ENCODE results near the gene RRP12.
"Not testable (repeated sequence)": the region's sequence is repeated elsewhere in the genome, so short reads cannot be mapped to it uniquely, and the experiment has no call there.

The RRP12 gene

DNA sequence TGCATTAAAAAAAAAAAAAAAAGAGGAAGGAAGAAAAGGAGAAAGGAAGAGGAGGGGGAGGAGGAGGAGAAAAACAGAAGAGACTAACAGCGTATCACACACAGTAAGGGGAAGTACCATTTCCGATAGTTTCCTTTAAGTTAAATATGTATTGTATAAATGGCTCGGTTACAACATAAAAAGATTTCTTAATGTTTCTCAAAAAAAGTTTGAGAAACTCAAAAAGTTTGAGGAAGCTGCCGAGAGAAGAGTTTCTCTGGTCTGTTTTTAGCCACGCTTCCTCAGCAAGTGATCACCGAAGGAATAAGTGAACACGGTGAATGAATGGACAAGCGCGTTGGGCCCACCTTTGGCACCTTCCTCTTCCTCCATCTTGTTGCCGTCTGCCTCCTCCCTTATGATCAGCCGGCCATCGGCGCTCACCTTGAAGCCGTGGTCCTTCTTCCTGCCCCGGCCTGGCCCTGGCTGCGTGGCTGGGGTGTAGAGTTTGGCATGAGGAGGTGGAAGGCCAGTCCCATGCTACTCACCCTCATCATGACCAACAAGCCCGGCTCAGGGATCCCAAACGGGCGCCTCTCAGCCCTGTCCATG is 35.3 kb downstream of the RRP12 start:
- DNase-seq (ENCODE audit: low spot score) = no peak

GRCh38 chr10:97363071-97363470 is 38.1 kb downstream of the RRP12 start:
- no peak for DNase-seq (ENCODE audit: low spot score)

GRCh38 chr10:97362310-97363033 is 38.7 kb downstream of the RRP12 start:
- DNase-seq (ENCODE audit: low spot score) = no peak

GRCh38 chr10:97361537-97361901 is 39.6 kb downstream of the RRP12 start:
- DNase-seq (ENCODE audit: low spot score) = no peak

DNA sequence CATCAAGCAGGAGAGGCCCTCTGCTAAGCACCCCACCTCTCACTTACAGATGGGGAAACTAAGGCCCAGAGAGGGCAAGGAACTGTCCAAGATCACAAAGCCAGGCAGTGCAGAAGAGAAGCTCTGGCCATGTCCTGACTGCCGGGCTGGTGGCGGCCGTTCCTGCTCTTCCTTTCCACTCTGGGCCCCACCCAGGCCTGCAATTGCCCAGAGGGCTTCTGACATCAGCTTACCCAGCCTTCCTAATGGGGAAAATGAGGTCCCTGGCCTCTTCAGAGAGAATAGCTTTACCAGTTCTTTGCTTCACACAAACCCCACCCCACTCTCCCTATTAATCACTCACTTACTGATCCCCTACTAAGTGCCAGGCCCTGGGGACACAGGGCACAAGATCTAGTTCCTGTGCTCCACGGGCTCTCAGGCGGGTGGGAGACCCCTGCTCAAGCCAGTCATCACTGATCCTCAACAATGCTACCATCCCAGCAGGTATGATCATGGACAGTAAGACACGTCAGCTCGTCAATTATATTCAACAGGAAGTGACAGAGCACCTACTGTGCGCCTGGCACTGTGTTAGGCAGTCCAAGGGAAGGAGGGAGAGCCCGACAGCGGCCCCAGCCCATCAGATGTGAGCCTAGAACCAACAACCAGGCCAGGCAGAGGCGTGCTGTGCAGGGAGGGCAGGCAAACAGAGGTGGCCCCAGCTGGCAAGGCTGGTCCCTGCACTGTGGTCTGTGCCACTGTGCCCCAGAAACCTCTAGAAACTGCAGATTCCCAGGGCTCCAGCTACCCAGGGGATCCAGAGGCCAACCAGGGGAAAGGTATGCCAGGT is 40.2 kb downstream of the RRP12 start:
- no peak for DNase-seq (ENCODE audit: low spot score)

GRCh38 chr10:97358781-97359180 is 42.4 kb downstream of the RRP12 start:
- no peak for DNase-seq (ENCODE audit: low spot score)

- no peak for DNase-seq (ENCODE audit: low spot score)
Measured at GRCh38 chr10:97358349-97358748, 42.8 kb downstream of the RRP12 start.

- no peak for DNase-seq (ENCODE audit: low spot score)
Measured at GRCh38 chr10:97356918-97357317, 44.2 kb downstream of the RRP12 start.

DNA sequence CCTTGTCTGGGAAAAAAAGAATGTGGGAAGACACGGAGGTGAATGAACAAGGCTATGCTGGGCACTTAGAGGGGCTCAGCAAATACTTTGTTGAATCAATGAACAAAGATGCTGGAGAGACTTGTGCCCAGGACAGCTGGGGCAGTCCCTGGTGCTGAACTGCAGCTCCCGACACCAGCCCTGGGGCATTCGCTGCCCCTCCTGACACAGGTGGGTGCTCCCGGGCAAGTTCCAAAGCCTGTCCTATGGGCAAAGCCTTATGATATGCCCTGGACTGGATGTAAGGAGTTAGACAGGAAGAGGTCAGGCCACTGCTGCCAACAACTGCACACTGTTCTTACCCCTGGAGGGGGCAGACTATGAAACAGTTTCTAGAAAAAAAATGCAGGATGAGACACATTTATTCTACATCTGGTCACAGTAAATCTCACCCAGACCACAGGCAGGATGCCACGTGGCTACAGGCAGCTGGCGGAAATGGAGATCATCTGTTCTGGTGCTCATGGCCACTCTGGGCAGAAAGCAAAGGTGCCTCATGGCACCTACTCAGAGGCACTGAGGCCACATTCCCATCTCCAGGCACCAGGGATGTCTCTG is 44.7 kb downstream of the RRP12 start:
- DNase-seq (ENCODE audit: low spot score) = peak; percentile 46

DNA sequence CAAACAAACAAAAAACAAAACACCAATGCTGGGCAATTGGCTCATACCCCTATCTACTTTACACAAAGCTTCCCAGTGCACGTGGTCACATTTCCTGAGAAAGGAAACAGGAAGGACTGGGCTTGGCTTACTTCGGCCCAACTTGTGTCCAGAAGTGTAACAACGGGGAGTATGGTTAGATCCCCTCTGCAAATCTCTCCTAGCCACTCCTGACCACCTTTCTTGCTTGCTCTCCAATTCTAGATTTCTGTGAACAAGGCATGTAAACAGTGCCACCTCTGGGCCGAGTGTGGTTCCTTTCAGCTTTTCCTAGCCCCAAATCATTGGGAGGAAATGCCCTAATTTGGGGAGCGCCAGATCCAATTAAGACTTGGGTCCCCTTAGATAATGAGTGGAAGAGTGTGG is 45.6 kb downstream of the RRP12 start:
- DNase-seq (ENCODE audit: low spot score) = peak; percentile 60

DNA sequence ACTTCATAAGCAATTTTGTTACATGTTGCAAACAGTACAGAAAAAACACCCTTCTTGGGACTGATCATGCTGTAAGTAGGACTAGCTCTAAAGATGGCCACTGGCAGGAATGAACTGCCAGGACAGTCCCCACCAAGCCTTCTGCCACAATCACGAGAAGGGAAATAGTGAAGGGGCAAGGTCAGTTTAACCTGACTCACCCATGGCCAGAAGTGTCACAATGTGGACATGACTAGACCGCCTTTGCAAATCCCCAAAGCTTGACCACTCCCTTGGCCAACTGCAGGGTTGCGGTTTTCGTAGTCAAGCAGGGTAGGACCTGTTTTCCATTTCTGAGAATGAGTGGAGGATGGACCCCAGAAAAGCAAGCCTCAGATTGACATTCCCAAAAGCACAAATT is 47.2 kb downstream of the RRP12 start:
- DNase-seq (ENCODE audit: low spot score) = no peak

DNA sequence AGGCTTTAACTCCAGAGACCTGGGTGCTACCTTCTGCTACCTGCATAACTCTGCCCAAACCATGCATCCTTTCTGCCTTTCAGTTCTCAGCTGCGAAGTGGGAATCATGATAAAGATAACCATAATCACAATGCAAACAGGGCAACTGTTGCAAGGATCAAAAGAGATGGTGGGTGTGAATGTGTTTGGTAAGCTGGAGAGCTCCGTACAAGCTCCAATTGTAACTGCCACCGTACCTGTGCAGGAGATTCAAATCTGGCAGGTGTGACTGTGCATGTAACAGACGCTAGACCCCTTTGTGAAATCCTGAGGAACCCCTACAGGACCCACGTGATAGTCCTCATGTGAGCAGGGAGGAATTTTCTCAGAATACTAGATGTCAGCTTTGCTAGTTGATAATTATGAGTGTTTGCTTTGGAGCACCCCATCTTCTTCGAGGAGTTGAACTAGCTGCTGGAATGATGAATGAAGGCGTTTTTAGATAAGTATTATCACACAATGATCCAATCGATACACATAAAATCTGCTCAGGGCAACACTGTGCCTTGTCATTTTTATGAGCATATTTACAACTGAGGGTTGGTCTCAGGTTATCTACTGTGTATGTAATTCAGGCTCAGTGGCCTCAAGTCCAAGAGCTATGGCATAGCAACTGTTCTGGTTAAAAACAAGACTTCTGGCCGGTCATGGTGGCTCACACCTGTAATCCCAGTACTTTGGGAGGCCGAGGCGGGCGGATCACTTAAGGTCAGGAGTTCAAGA is 51.2 kb downstream of the RRP12 start:
- DNase-seq (ENCODE audit: low spot score) = no peak

DNA sequence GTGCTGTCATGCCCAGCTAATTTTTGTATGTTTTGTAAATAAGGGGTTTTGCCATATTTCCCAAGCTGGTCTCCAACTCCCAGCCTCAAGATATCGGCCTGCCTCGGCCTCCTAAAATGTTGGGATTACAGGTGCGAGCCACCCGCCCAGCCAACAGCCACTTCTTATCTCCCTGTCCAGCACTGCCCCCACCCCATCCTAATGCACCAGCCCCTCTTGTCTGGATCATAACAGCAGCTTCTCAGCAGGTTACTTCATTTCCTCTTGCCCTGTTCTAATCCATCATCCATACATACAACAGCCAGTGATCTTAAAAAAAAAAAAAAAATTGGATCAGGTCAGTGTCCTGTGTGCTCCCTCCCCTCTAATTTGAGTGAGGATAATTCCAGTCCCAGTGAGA is 53.8 kb downstream of the RRP12 start:
- DNase-seq (ENCODE audit: low spot score) = no peak

- DNase-seq (ENCODE audit: low spot score) = not testable (repeated sequence)
Measured at GRCh38 chr10:97343664-97344063, 57.5 kb downstream of the RRP12 start.

GRCh38 chr10:97341416-97341815 is 59.7 kb downstream of the RRP12 start:
- DNase-seq (ENCODE audit: low spot score) = no peak

- no peak for DNase-seq (ENCODE audit: low spot score)
Measured at GRCh38 chr10:97338041-97338440, 63.1 kb downstream of the RRP12 start.

GRCh38 chr10:97336942-97337831 is 64.0 kb downstream of the RRP12 start:
- no peak for DNase-seq (ENCODE audit: low spot score)

DNA sequence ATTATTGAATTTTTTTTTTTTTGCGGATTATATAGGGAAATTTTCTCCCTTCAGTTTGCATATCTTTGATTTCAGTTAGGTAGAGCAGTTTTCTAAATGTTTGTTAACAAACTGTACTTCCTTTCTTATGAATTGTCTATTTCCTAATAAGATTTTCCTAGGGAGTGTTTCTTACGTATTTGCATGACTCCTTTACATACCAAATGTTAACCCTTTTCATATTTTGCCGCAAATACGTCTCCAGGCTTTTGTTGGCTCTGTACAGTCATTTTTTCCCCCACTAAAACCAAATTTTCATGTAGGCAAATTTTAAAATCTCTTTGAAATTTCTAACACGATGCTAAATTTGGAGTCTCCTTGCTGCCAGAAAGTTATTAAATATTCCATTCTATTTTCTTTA is 64.7 kb downstream of the RRP12 start:
- no peak for DNase-seq (ENCODE audit: low spot score)

GRCh38 chr10:97336006-97336405 is 65.1 kb downstream of the RRP12 start:
- no peak for DNase-seq (ENCODE audit: low spot score)

DNA sequence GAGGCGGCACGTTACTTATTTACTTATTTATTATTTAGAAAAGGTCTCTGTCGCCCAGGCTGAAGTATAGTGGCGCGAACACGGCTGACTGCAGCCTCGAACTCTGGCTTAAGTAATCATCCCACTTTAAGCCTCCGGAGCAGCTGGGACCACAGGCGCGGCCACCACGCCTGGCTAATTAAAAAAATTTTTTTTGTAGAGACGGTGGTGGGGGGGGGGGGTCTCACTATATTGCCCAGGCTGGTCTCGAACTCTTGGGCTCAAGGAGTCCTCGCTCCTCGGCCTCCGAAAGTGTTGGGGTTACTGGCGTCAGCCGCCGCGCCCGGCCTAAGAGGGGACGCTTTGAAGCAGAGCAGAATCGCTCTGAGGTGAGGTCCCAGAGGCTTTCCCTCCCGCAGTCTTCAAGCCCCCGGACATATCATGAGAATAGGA is 65.9 kb downstream of the RRP12 start:
- DNase-seq (ENCODE audit: low spot score) = no peak
